Measurements from ENCODE around the gene PPIL6. TPM values are rescaled to one million over a fixed set of nuclear protein-coding genes. Genes with fewer than 3 reads are reported as not detected.

Gene PPIL6
- total and polyA plus RNA-seq, 2 donors (not counting 1 experiment from before 2014, with no cell fraction given): 0.85 to 1.8 TPM

- no peak overlapping the region for H3K27ac Mint-ChIP-seq
- H3K27me3 ChIP-seq (replicated peaks in 1 of 4; ENCODE audit: control extremely low read depth in 1 of 4, control insufficient read depth in 3 of 4, insufficient read depth in 4 of 4, low read length in 3 of 4): no peaks in the 10 kb centered on the region
- TF ChIP-seq, protein P1, sequence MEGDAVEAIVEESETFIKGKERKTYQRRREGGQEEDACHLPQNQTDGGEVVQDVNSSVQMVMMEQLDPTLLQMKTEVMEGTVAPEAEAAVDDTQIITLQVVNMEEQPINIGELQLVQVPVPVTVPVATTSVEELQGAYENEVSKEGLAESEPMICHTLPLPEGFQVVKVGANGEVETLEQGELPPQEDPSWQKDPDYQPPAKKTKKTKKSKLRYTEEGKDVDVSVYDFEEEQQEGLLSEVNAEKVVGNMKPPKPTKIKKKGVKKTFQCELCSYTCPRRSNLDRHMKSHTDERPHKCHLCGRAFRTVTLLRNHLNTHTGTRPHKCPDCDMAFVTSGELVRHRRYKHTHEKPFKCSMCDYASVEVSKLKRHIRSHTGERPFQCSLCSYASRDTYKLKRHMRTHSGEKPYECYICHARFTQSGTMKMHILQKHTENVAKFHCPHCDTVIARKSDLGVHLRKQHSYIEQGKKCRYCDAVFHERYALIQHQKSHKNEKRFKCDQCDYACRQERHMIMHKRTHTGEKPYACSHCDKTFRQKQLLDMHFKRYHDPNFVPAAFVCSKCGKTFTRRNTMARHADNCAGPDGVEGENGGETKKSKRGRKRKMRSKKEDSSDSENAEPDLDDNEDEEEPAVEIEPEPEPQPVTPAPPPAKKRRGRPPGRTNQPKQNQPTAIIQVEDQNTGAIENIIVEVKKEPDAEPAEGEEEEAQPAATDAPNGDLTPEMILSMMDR (IDR thresholded peaks at IDR 0.05): no peak
- no peak for TF ChIP-seq EZH2 (IDR thresholded peaks at IDR 0.05; ENCODE audit: borderline replicate concordance, insufficient read depth, low read depth, low read length, poor library complexity, severe bottlenecking)
- H3K4me1 Mint-ChIP-seq: peaks cover 28% of the 10 kb centered on the region
- H3K36me3 ChIP-seq (replicated peaks in 1 of 2; ENCODE audit: control extremely low read depth in 1 of 2, control insufficient read depth in 1 of 2, extremely low read depth in 1 of 2, insufficient read depth in 2 of 2, low read length in 1 of 2): peaks cover 4 to 60% of the 10 kb centered on the region in 2 experiments
- 89% methylated on average over 1 of the region's 2 CpGs for WGBS (ENCODE audit: insufficient coverage)
- no peak overlapping the region for H3K9ac ChIP-seq (ENCODE audit: low read length)
- no peak overlapping the region for H3K4me3 ChIP-seq (ENCODE audit: control extremely low read depth in 1 of 5, extremely low read depth in 1 of 5, insufficient read depth in 1 of 5, low read depth in 2 of 5, low read length in 4 of 5)
- H4K20me1 ChIP-seq (ENCODE audit: control insufficient read depth, insufficient read depth, low read length, poor library complexity, severe bottlenecking): peaks cover 52% of the 10 kb centered on the region
- no peaks in the 10 kb centered on the region for H3K27me3 Mint-ChIP-seq
- H3K9me3 Mint-ChIP-seq (ENCODE audit: insufficient read depth): no peaks in the 10 kb centered on the region
- peaks cover 3 to 7% of the 10 kb centered on the region in 2 donors for H3K4me1 ChIP-seq (ENCODE audit: control insufficient read depth in 2 of 2, insufficient read depth in 2 of 2, low read length in 2 of 2)
- H3K4me3 Mint-ChIP-seq: no peak overlapping the region
- no peak overlapping the region for H2AFZ ChIP-seq (ENCODE audit: insufficient read depth, low read depth, low read length, poor library complexity, severe bottlenecking)
- DNase-seq (no peak), ATAC-seq (ENCODE audit: low read depth) (no peak)
- POLR2A ChIA-PET: no interaction called here
- CTCF ChIA-PET: no interaction called here
- H3K4me2 ChIP-seq (replicated peaks; ENCODE audit: low read depth, low read length, poor library complexity, severe bottlenecking): no peak overlapping the region
- intact Hi-C loops (cut with micrococcal nuclease): no loop called here
- no peak overlapping the region for H3K27ac ChIP-seq (ENCODE audit: low read length in 2 of 2)
- peaks cover 27% of the 10 kb centered on the region for H3K79me2 ChIP-seq (ENCODE audit: control insufficient read depth, insufficient read depth, low read length)
- peaks cover 3 to 13% (median 4%) of the 10 kb centered on the region in 3 donors for H3K9me3 ChIP-seq (ENCODE audit: control extremely low read depth in 1 of 3, control insufficient read depth in 2 of 3, insufficient read depth in 1 of 3, low read length in 2 of 3)
These were observed 81.2 kb downstream of the PPIL6 start for GRCh38 chr6:109359248-109359647.

GRCh38 chr6:109358204-109358603 is 82.2 kb downstream of the PPIL6 start:
- Mint-ChIP-seq H3K4me1 (peaks cover 28% of the 10 kb centered on the region), H3K4me3 (no peak overlapping the region), H3K27me3 (no peaks in the 10 kb centered on the region), H3K9me3 (ENCODE audit: insufficient read depth) (no peaks in the 10 kb centered on the region), H3K27ac (no peak overlapping the region)
- H3K4me3 ChIP-seq (ENCODE audit: control extremely low read depth in 1 of 5, extremely low read depth in 1 of 5, insufficient read depth in 1 of 5, low read depth in 2 of 5, low read length in 4 of 5): no peak overlapping the region
- H3K27me3 ChIP-seq (replicated peaks in 1 of 4; ENCODE audit: control extremely low read depth in 1 of 4, control insufficient read depth in 3 of 4, insufficient read depth in 4 of 4, low read length in 3 of 4): no peaks in the 10 kb centered on the region
- peaks cover 4 to 63% of the 10 kb centered on the region in 2 experiments for H3K36me3 ChIP-seq (replicated peaks in 1 of 2; ENCODE audit: control extremely low read depth in 1 of 2, control insufficient read depth in 1 of 2, extremely low read depth in 1 of 2, insufficient read depth in 2 of 2, low read length in 1 of 2)
- ATAC-seq (ENCODE audit: low read depth) (no peak), DNase-seq (no peak)
- intact Hi-C loops (cut with micrococcal nuclease): no loop called here
- peaks cover 21% of the 10 kb centered on the region for H3K79me2 ChIP-seq (ENCODE audit: control insufficient read depth, insufficient read depth, low read length)
- peaks cover 44% of the 10 kb centered on the region for H4K20me1 ChIP-seq (ENCODE audit: control insufficient read depth, insufficient read depth, low read length, poor library complexity, severe bottlenecking)
- H2AFZ ChIP-seq (ENCODE audit: insufficient read depth, low read depth, low read length, poor library complexity, severe bottlenecking): no peak overlapping the region
- TF ChIP-seq, protein P1 (IDR thresholded peaks at IDR 0.05): no peak
- ChIA-PET CTCF (no interaction called here), POLR2A (no interaction called here)
- H3K4me2 ChIP-seq (replicated peaks; ENCODE audit: low read depth, low read length, poor library complexity, severe bottlenecking): no peak overlapping the region
- no peak overlapping the region for H3K9ac ChIP-seq (ENCODE audit: low read length)
- peaks cover 3 to 7% of the 10 kb centered on the region in 2 donors for H3K4me1 ChIP-seq (ENCODE audit: control insufficient read depth in 2 of 2, insufficient read depth in 2 of 2, low read length in 2 of 2)
- peaks cover 3 to 13% (median 4%) of the 10 kb centered on the region in 3 donors for H3K9me3 ChIP-seq (ENCODE audit: control extremely low read depth in 1 of 3, control insufficient read depth in 2 of 3, insufficient read depth in 1 of 3, low read length in 2 of 3)
- no peak overlapping the region for H3K27ac ChIP-seq (ENCODE audit: low read length in 2 of 2)
